Activated T-helper 9 cell treated with anti-CD3 and anti-CD28 coated beads, Interleukin-2, amount 50 U/mL, for 16 hours (primary cell): Measurements from ENCODE around the gene LYSMD3.

ENCODE experiments used
- DNase-seq: peaks from one replicate; pipeline ENCODE4 v3.0.0-alpha.2; 2020; ENCODE audit warnings: low read depth

Gene LYSMD3

DNA sequence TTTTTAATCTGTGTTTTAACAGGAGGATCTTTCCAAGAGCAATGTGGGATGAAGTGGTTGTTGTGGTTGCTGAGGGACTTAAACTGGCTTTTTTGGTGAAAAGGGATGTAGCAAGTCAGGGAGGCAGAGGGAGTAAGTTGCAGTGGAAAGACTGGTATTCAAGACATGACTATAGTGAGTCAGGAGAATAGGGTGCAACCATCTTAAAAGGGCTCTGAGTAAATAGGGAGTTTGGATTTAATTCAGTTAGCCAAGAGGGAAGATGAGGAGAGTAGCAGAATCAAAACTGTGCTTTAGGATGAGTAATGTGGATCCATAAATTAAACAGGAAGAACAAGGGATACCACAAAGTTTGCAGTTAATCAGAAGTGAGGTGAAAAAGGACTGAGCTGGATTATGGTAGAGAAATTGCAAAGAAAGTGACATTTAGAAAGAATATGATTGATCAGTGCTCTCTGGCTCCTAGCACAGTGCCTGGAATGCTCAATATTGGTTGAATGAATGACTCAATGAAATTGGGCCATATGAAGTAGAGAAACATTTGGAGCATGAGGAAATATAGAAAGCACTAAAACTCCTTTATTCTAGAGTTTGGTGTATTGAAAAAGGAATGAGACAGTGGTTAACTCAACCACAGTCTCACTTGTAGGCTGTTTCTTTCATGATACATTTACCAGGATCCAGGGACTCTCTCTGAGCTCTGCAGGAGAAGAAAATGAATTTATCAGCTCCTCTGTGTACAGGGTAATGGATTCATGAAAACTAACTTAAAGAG is 49.6 kb downstream of the LYSMD3 start:
- DNase-seq, result no peak

DNA sequence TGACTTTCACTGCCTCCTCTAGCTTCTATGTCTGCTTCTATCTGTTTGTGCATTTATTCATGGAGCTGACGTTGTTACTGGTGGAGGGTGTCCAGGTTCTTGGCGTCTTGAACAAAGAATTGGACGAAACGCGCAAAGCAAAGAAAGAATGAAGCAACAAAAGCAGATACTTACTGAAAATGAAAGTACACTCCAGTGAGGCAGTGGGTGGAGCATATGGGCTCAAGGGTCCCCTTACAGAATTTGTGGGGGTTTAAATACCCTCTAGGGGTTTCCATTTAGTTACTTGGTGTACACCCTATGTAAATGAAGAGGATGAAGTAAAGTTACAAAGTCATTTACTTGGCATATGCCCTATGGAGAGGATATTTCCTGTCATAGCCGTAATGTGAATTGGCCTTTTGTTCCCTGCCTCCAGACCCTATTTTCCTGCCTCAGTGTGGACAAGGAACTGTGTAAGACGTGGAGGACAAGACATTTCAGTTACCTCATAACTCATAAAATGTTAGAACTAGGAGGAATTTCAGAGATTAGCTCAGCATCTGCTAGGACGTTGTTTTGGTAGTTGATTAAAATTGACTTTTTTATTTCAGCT is 51.7 kb downstream of the LYSMD3 start:
- DNase-seq, result no peak

GRCh38 chr5:90477073-90477472 is 52.3 kb downstream of the LYSMD3 start:
- DNase-seq, result no peak

DNA sequence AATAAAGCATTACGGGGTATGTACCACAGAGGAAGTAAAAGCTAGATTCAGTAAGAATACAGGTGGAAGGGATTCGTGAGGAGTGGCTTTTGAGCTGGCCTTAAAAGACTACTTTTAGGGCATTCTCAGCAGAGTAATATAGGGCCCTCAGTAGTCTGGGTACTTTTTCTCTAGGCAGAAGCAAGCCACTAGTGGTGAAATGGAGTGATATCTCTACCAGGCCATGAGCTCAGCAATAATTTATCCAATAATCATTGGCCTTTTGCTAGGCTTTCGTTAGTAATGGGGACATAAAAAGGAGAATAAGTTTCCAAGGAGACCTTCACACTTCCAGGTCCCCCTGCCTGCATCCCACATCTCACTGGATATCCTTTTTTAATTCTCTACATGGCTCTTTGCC is 53.0 kb downstream of the LYSMD3 start:
- DNase-seq, result no peak

DNA sequence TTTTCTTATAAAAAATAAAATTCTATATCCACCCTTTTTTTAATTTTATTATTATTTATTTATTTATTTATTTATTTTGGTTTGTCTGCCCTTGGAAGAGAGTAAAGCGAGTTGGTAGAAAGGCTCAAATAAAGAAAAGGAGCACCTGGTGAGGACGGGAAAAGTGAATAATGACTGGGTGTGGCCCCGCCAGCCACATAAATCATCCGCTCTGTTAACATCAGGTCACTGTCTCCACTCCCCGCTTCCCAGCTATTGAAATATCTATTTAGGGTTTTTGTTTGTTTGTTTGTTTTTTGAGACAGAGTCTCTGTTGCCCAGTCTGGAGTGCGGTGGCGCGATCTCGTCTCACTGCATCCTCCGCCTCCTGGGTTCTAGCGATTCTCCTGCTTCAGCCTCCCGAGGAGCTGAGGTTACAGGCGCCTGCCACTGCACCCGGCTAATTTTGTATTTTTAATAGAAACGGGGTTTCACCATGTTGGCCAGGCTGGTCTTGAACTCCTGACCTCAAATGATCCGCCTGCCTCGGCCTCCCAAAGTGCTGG is 53.9 kb downstream of the LYSMD3 start:
- DNase-seq, result no peak

- DNase-seq, result peak; percentile 87
Measured at GRCh38 chr5:90474235-90475107, 54.9 kb downstream of the LYSMD3 start, which contains the start of the genes MBLAC2 and POLR3G. Gene MBLAC2 (minus strand): TSS chr5:90474771. CDS start chr5:90474292, 479 bp downstream. Gene POLR3G (plus strand): TSS chr5:90474864. CDS start chr5:90485568, 10,704 bp downstream.

GRCh38 chr5:90473396-90474234 is 55.8 kb downstream of the LYSMD3 start:
- peak; percentile 9 for DNase-seq

DNA sequence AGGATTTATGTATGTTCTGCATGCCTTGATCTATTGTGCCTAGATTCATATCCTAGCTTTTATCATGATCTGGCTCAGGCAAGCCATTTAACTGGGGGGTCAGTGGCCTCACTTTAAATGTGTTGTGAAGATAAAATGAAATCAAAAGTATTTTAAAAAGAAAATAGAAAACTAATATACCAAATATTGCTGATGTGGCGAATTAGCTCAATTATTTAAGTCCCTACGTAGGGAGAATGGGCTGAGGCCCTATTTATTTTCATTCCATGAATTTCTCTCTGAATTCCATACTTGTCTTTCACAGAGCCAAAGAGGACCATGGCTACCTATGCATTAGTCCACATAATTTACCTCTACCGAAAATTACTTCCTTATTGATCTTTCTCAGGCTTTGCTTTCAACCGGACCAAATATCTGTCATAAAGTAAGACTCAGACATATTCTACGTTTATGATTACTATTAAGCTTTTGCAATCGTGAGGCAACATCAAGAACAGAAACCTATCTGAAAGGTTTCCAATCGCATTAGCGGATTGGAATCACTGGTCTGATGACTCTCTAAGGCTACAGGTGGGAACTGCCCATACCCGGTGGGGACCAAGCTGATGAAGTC is 56.5 kb downstream of the LYSMD3 start:
- no peak for DNase-seq
